Measurements from ENCODE around the gene ABCA3.

ABCA3 gene

DNA sequence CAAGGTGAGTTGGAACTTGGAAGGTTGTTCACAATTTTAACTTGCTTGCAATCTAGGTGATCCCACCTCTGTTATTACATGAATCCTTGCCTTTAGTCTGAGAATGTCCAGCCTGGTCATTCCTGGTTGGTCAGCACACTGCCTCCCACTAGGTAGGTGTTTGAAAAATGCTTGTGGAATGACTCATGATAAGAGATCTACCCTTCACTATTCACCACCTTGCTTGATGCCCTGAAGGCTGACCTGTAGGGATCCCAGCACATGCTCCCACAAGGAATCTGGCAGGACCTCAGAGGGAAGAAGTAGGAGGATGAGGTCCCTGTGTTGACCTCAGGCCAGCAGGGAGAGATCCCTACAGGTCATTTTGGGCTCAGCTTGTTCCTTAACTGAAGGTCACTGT, 30.2 kb upstream of the ABCA3 start:
- TF ChIP-seq, protein P1, sequence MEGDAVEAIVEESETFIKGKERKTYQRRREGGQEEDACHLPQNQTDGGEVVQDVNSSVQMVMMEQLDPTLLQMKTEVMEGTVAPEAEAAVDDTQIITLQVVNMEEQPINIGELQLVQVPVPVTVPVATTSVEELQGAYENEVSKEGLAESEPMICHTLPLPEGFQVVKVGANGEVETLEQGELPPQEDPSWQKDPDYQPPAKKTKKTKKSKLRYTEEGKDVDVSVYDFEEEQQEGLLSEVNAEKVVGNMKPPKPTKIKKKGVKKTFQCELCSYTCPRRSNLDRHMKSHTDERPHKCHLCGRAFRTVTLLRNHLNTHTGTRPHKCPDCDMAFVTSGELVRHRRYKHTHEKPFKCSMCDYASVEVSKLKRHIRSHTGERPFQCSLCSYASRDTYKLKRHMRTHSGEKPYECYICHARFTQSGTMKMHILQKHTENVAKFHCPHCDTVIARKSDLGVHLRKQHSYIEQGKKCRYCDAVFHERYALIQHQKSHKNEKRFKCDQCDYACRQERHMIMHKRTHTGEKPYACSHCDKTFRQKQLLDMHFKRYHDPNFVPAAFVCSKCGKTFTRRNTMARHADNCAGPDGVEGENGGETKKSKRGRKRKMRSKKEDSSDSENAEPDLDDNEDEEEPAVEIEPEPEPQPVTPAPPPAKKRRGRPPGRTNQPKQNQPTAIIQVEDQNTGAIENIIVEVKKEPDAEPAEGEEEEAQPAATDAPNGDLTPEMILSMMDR (IDR thresholded peaks at IDR 0.05; ENCODE audit: low read depth, low read length): no peak
- TF ChIP-seq POLR2A (IDR thresholded peaks at IDR 0.05; ENCODE audit: extremely low read depth, insufficient read length) (no peak), MYC (IDR thresholded peaks at IDR 0.05; ENCODE audit: low read depth, low read length) (no peak)
- TF ChIP-seq, protein P2, sequence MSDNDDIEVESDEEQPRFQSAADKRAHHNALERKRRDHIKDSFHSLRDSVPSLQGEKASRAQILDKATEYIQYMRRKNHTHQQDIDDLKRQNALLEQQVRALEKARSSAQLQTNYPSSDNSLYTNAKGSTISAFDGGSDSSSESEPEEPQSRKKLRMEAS (IDR thresholded peaks at IDR 0.05; ENCODE audit: low read depth, low read length): no peak
- DNase-seq (ENCODE audit: low read depth): no peak
- no peak overlapping the region for H3K4me3 ChIP-seq (ENCODE audit: low read depth, low read length)

DNA sequence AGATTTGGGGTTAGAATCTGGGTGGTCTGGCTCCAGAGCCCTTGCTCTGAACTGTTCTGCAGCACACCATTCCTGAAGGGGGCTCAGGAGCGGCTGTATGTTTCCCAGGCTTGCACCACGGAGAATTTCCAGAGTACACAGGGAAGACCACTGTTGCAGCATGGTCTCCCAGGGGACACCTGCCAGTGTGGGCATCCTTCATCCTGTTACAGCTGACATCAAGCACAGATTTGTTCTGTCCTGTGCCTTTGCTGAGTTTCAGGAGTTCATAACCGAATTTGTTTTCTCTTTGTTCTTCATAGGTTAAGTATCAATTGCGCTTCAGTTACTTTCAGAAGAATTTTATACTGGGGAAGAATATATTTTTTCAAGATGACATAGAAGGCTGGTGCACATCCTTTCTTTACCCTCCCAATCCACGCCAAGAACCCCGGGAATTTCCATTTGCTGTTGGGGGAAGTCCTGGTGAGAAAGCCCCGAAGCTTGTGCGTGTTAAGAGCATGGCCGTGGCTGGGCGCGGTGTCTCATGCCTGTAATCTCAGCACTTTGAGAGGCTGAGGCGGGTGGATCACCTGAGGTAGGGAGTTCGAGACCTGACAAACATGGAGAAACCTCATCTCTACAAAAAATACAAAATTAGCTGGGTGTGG, 26.3 kb upstream of the ABCA3 start:
- TF ChIP-seq, protein P1 (IDR thresholded peaks at IDR 0.05; ENCODE audit: low read depth, low read length): no peak
- TF ChIP-seq, protein P2 (IDR thresholded peaks at IDR 0.05; ENCODE audit: low read depth, low read length): no peak
- TF ChIP-seq MYC (IDR thresholded peaks at IDR 0.05; ENCODE audit: low read depth, low read length): no peak
- no peak for TF ChIP-seq POLR2A (IDR thresholded peaks at IDR 0.05; ENCODE audit: extremely low read depth, insufficient read length)
- no peak overlapping the region for H3K4me3 ChIP-seq (ENCODE audit: low read depth, low read length)
- DNase-seq (ENCODE audit: low read depth): no peak

DNA sequence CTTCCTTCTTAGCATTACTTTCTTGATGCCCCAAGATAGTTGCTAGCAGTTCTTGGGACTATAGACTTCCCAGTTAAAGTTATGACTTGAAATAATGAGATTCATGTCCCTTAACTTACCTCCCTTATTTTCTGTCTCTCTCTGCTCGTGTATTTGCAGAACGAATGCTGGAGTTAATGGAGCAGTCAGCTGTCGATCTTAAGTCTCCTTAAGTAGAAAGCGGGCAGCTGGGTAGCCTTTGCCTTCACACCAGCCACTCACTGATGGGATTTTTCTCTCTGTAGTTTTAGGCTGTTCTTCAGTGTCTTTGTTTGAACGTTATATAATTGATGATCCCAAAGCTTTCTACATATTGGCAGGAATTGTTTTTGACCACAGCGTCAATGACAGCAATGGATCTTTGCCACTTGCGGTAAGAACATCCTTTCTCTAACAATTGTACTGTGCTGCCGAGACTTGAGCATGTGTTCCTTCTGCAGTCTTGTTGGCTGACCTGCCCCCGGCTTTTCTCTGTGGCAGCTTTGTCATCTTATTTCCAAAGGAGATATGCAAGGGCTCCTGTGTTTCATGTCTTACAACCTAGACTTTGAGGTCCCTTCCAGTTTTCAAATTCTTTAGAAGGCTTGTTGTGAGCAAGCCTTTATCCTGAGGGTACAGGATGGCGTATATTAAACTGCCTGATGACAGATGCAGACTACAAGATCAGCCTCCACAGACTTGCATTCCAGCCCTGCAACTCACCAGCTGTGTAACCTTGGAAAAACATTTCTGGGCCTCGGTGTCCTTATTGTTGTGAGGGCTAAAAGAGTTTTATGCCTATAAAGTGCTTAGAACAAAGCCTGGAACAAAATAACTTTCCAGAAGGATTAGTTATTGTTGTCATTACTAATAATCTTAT, 25.1 kb upstream of the ABCA3 start:
- no peak for DNase-seq (ENCODE audit: low read depth)
- TF ChIP-seq, protein P1 (IDR thresholded peaks at IDR 0.05; ENCODE audit: low read depth, low read length): no peak
- TF ChIP-seq, protein P2 (IDR thresholded peaks at IDR 0.05; ENCODE audit: low read depth, low read length): no peak
- no peak for TF ChIP-seq POLR2A (IDR thresholded peaks at IDR 0.05; ENCODE audit: extremely low read depth, insufficient read length)
- TF ChIP-seq MYC (IDR thresholded peaks at IDR 0.05; ENCODE audit: low read depth, low read length): no peak
- H3K4me3 ChIP-seq (ENCODE audit: low read depth, low read length): no peak overlapping the region

DNA sequence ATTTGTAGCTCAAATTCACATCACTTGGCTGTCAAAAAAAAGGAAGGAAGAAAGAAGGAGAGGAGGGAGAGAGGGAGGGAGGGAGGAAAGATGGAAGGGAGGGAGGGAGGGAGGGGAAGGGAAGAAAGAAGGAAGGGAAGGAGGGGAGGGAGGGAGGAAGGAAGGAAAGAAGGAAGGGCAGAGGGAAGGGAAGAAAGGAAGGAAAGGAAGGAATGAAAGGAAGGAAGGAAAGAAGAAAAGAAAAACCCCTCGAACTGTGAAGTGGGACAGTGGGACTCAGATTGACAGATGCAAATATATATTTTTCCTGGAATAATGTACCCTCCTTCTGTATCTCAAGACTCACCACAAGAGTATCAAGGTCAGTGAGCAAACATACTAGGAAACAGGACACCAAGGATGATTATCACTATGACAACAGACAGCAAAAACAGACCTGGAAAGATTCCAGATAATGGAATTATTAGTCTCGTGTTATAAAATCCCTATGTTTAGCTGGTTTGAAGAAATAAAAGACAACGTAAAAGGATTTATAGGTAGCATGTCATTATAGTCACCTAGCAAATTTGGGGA, 24.2 kb upstream of the ABCA3 start:
- TF ChIP-seq POLR2A (IDR thresholded peaks at IDR 0.05; ENCODE audit: extremely low read depth, insufficient read length) (no peak), MYC (IDR thresholded peaks at IDR 0.05; ENCODE audit: low read depth, low read length) (no peak)
- TF ChIP-seq, protein P2 (IDR thresholded peaks at IDR 0.05; ENCODE audit: low read depth, low read length): no peak
- TF ChIP-seq, protein P1 (IDR thresholded peaks at IDR 0.05; ENCODE audit: low read depth, low read length): no peak
- no peak overlapping the region for H3K4me3 ChIP-seq (ENCODE audit: low read depth, low read length)
- DNase-seq (ENCODE audit: low read depth): no peak

DNA sequence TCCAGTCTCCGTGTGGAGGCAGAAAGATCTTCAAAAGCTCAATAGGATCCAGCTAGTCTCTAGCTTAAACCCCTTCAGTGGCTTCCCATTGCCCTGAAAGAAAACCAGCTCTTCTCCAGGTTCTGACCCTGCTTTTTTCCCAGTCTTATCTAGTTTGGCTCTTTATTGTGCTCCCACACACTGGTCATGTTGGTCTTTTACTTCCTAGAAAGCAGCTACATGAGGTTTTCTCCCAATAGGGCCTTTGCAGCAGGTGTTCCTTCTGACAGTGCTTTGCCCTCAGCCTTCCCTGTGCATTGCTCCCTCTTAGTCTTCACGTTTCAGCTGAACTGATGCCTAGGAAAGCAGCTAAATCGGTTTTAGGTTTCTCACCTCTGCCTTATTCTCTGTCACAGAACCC, 21.7 kb upstream of the ABCA3 start:
- no peak for DNase-seq (ENCODE audit: low read depth)
- TF ChIP-seq POLR2A (IDR thresholded peaks at IDR 0.05; ENCODE audit: extremely low read depth, insufficient read length) (no peak), MYC (IDR thresholded peaks at IDR 0.05; ENCODE audit: low read depth, low read length) (no peak)
- TF ChIP-seq, protein P1 (IDR thresholded peaks at IDR 0.05; ENCODE audit: low read depth, low read length): no peak
- TF ChIP-seq, protein P2 (IDR thresholded peaks at IDR 0.05; ENCODE audit: low read depth, low read length): no peak
- no peak overlapping the region for H3K4me3 ChIP-seq (ENCODE audit: low read depth, low read length)
